SK-N-MC (cell line): ENCODE results near the gene ARHGAP31.

Experiments used
- EZH2 ChIP-seq: fragments of 200-600 bp; sonication (generic); IDR thresholded peaks from one replicate; pipeline ENCODE4 v1.6.1; 2017; ENCODE audit warnings: antibody characterized with exemption
- FOXP2 ChIP-seq: optimal IDR thresholded peaks from 2 replicates; pipeline ENCODE3; 2011; ENCODE audit warnings: mild to moderate bottlenecking, moderate library complexity; ENCODE audit not compliant: insufficient read depth; ENCODE audit errors: extremely low read length, control extremely low read depth
- POLR2AphosphoS5 ChIP-seq: IDR thresholded peaks from 2 replicates; pipeline ENCODE4 v1.6.1; 2012; ENCODE audit warnings: mild to moderate bottlenecking, low read depth, low read length, borderline replicate concordance

- TF ChIP-seq EZH2 (no peak), POLR2AphosphoS5 (no peak), FOXP2 (no peak)
These were observed 3.0 kb downstream of the ARHGAP31 start for GRCh38 chr3:119297169-119297568.
